ENCODE data around the gene PAPLN. TPM values are rescaled to one million over a fixed set of nuclear protein-coding genes. Genes with fewer than 3 reads are reported as not detected.
"Not testable (repeated sequence)": the region's sequence is repeated elsewhere in the genome, so short reads cannot be mapped to it uniquely, and the experiment has no call there.

PAPLN gene
- total RNA-seq, 1 donor from 2014 or later, result 0.54 TPM

GRCh38 chr14:73289308-73289707, 52.0 kb downstream of the PAPLN start:
- DNase-seq, result no peak
- Mint-ChIP-seq H3K36me3 (ENCODE audit: low read depth) (peaks cover 38% of the 10 kb centered on the region), H3K4me1 (peaks cover 36% of the 10 kb centered on the region), H3K4me3 (no peak overlapping the region), H3K27ac (no peak overlapping the region), H3K9me3 (no peaks in the 10 kb centered on the region), H3K27me3 (no peaks in the 10 kb centered on the region)
- intact Hi-C loops (cut with micrococcal nuclease), result no loop called here

GRCh38 chr14:73289729-73290128, 52.4 kb downstream of the PAPLN start:
- H3K27me3 Mint-ChIP-seq, result no peaks in the 10 kb centered on the region
- H3K36me3 Mint-ChIP-seq (ENCODE audit: low read depth), result peaks cover 36% of the 10 kb centered on the region
- peak overlapping the region; percentile 32 for H3K4me3 Mint-ChIP-seq
- intact Hi-C loops (cut with micrococcal nuclease), result loop anchor here (2.0 to 10.0 kb wide), 3 partner anchors 177 to 772 kb away; no protein-coding TSS in a partner anchor
- H3K27ac Mint-ChIP-seq, result peak overlapping the region; percentile 78
- no peaks in the 10 kb centered on the region for H3K9me3 Mint-ChIP-seq
- DNase-seq, result no peak
- peaks cover 36% of the 10 kb centered on the region for H3K4me1 Mint-ChIP-seq

- intact Hi-C loops (cut with micrococcal nuclease), result loop anchor here (2.0 to 10.0 kb wide), 3 partner anchors 177 to 773 kb away; no protein-coding TSS in a partner anchor
- H3K4me1 Mint-ChIP-seq, result peaks cover 36% of the 10 kb centered on the region
- no peaks in the 10 kb centered on the region for H3K9me3 Mint-ChIP-seq
- peaks cover 34% of the 10 kb centered on the region for H3K36me3 Mint-ChIP-seq (ENCODE audit: low read depth)
- DNase-seq, result no peak
- H3K4me3 Mint-ChIP-seq, result peak overlapping the region; percentile 44
- no peaks in the 10 kb centered on the region for H3K27me3 Mint-ChIP-seq
- peak overlapping the region; percentile 78 for H3K27ac Mint-ChIP-seq
Measured at GRCh38 chr14:73290279-73290678, 53.0 kb downstream of the PAPLN start.

- Mint-ChIP-seq H3K4me1 (peaks cover 34% of the 10 kb centered on the region), H3K27me3 (no peaks in the 10 kb centered on the region)
- intact Hi-C loops (cut with micrococcal nuclease), result loop anchor here (5.0 to 10.0 kb wide), 2 partner anchors 341 to 777 kb away; no protein-coding TSS in a partner anchor
Measured at GRCh38 chr14:73293782-73294781, 56.8 kb downstream of the PAPLN start.

GRCh38 chr14:73295198-73295796, 58.0 kb downstream of the PAPLN start:
- H3K27me3 Mint-ChIP-seq, result no peaks in the 10 kb centered on the region
- peaks cover 24% of the 10 kb centered on the region for H3K4me1 Mint-ChIP-seq
- no peak overlapping the region for H3K27ac Mint-ChIP-seq
- DNase-seq, result peak; percentile 64
- H3K9me3 Mint-ChIP-seq, result no peaks in the 10 kb centered on the region
- H3K4me3 Mint-ChIP-seq, result no peak overlapping the region
- intact Hi-C loops (cut with micrococcal nuclease), result loop anchor here (1.0 to 10.0 kb wide), 2 partner anchors 177 to 340 kb away; no protein-coding TSS in a partner anchor
- peaks cover 24% of the 10 kb centered on the region for H3K36me3 Mint-ChIP-seq (ENCODE audit: low read depth)

More at GRCh38 chr14:73293782-73294781, 56.8 kb downstream of the PAPLN start:
- H3K36me3 Mint-ChIP-seq (ENCODE audit: low read depth), result peaks cover 26% of the 10 kb centered on the region
- no peak overlapping the region for H3K4me3 Mint-ChIP-seq
- no peak overlapping the region for H3K27ac Mint-ChIP-seq
- DNase-seq, result no peak
- H3K9me3 Mint-ChIP-seq, result no peaks in the 10 kb centered on the region

- intact Hi-C loops (cut with micrococcal nuclease), result no loop called here
- Mint-ChIP-seq H3K27me3 (no peaks in the 10 kb centered on the region), H3K9me3 (no peaks in the 10 kb centered on the region), H3K4me3 (no peak overlapping the region), H3K36me3 (ENCODE audit: low read depth) (peaks cover 5% of the 10 kb centered on the region), H3K27ac (no peak overlapping the region), H3K4me1 (peaks cover 2% of the 10 kb centered on the region)
- DNase-seq, result no peak
Measured at GRCh38 chr14:73305499-73305898, 68.2 kb downstream of the PAPLN start.

GRCh38 chr14:73307261-73307660, 70.0 kb downstream of the PAPLN start:
- H3K27me3 Mint-ChIP-seq, result no peaks in the 10 kb centered on the region
- no peak overlapping the region for H3K27ac Mint-ChIP-seq
- no peak overlapping the region for H3K4me3 Mint-ChIP-seq
- peaks cover 9% of the 10 kb centered on the region for H3K4me1 Mint-ChIP-seq
- intact Hi-C loops (cut with micrococcal nuclease), result no loop called here
- no peaks in the 10 kb centered on the region for H3K9me3 Mint-ChIP-seq
- peaks cover 5% of the 10 kb centered on the region for H3K36me3 Mint-ChIP-seq (ENCODE audit: low read depth)
- DNase-seq, result no peak

GRCh38 chr14:73309207-73309606, 71.9 kb downstream of the PAPLN start:
- intact Hi-C loops (cut with micrococcal nuclease); H3K9me3 Mint-ChIP-seq; H3K4me3 Mint-ChIP-seq: not testable (repeated sequence)

GRCh38 chr14:73311708-73312030, 74.4 kb downstream of the PAPLN start:
- intact Hi-C loops (cut with micrococcal nuclease), result no loop called here
- H3K36me3 Mint-ChIP-seq (ENCODE audit: low read depth), result peaks cover 5% of the 10 kb centered on the region

More at GRCh38 chr14:73309207-73309606, 71.9 kb downstream of the PAPLN start:
- H3K4me1 Mint-ChIP-seq; H3K27ac Mint-ChIP-seq; H3K27me3 Mint-ChIP-seq; DNase-seq; H3K36me3 Mint-ChIP-seq (ENCODE audit: low read depth): not testable (repeated sequence)

GRCh38 chr14:73312687-73313086, 75.4 kb downstream of the PAPLN start:
- Mint-ChIP-seq H3K4me3 (no peak overlapping the region), H3K36me3 (ENCODE audit: low read depth) (peaks cover 2% of the 10 kb centered on the region)

More at GRCh38 chr14:73311708-73312030, 74.4 kb downstream of the PAPLN start:
- H3K4me3 Mint-ChIP-seq, result no peak overlapping the region
- H3K4me1 Mint-ChIP-seq, result peaks cover 7% of the 10 kb centered on the region
- H3K27me3 Mint-ChIP-seq, result no peaks in the 10 kb centered on the region
- H3K27ac Mint-ChIP-seq, result no peak overlapping the region
- H3K9me3 Mint-ChIP-seq, result no peaks in the 10 kb centered on the region
- no peak for DNase-seq

GRCh38 chr14:73313151-73313550, 75.8 kb downstream of the PAPLN start:
- Mint-ChIP-seq H3K27me3 (no peaks in the 10 kb centered on the region), H3K9me3 (no peaks in the 10 kb centered on the region), H3K36me3 (ENCODE audit: low read depth) (peaks cover 2% of the 10 kb centered on the region), H3K4me1 (peaks cover 7% of the 10 kb centered on the region), H3K4me3 (no peak overlapping the region), H3K27ac (no peak overlapping the region)
- intact Hi-C loops (cut with micrococcal nuclease), result no loop called here
- no peak for DNase-seq

More at GRCh38 chr14:73312687-73313086, 75.4 kb downstream of the PAPLN start:
- Mint-ChIP-seq H3K27me3 (no peaks in the 10 kb centered on the region), H3K27ac (no peak overlapping the region), H3K4me1 (peaks cover 7% of the 10 kb centered on the region), H3K9me3 (no peaks in the 10 kb centered on the region)
- no peak for DNase-seq
- intact Hi-C loops (cut with micrococcal nuclease), result no loop called here

- Mint-ChIP-seq H3K36me3 (ENCODE audit: low read depth) (peaks cover 3% of the 10 kb centered on the region), H3K4me1 (peaks cover 21% of the 10 kb centered on the region), H3K9me3 (no peaks in the 10 kb centered on the region), H3K27ac (no peak overlapping the region), H3K27me3 (no peaks in the 10 kb centered on the region), H3K4me3 (no peak overlapping the region)
- DNase-seq, result no peak
- intact Hi-C loops (cut with micrococcal nuclease), result no loop called here
Measured at GRCh38 chr14:73323896-73324399, 86.6 kb downstream of the PAPLN start.
